RWPE1 (cell line): ENCODE measurements around the gene ALDH1L1.

Experiments
- CTCF ChIA-PET: fragments of 350-600 bp; sonication (Branson Sonifier 250); formaldehyde crosslinking; extraction: SDS; loops from one replicate; lab custom pipeline; 2021; lab: Yijun Ruan, JAX
- POLR2A ChIA-PET: fragments of 400-600 bp; formaldehyde crosslinking; extraction: SDS; loops from one replicate; lab custom pipeline; 2020; ENCODE audit warnings: antibody characterized with exemption; ENCODE audit not compliant: low non-redundant PET; lab: Yijun Ruan, JAX
- DNase-seq: peaks from one replicate; pipeline ENCODE4 v3.0.0; 2012; ENCODE audit warnings: low spot score
- H3K27ac ChIP-seq: fragments of 450-650 bp; 2 replicates; pipeline ENCODE4 v1.5.1; 2017
- TF ChIP-seq, protein P1 (sequence below): fragments of 450-650 bp; conservative IDR thresholded peaks from 2 replicates; pipeline ENCODE4 v1.5.1; 2017; ENCODE audit warnings: low read depth, mild to moderate bottlenecking

ALDH1L1 gene

DNA sequence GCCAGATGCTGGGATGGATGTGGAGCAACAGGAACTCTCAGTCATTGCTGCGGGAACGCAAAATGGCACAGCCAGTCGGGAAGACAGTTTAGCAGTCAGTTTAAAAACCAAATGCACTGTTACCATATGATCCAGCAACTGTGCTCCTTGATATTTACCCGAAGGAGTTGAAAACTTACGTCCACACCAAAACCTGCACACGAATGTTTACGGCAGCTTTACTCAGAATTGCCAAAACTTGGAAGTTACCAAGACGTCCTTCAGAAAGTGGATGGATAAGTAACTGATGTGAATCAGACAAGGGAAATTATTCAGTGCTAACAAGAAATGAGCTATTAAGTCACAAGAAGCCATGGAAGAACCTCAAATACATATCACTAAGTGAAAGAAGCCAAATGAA, 60.4 kb downstream of the ALDH1L1 start:
- no peak for DNase-seq
- H3K27ac ChIP-seq = no peak overlapping the region
- ChIA-PET POLR2A (no interaction called here), CTCF (no interaction called here)
- TF ChIP-seq, protein P1, sequence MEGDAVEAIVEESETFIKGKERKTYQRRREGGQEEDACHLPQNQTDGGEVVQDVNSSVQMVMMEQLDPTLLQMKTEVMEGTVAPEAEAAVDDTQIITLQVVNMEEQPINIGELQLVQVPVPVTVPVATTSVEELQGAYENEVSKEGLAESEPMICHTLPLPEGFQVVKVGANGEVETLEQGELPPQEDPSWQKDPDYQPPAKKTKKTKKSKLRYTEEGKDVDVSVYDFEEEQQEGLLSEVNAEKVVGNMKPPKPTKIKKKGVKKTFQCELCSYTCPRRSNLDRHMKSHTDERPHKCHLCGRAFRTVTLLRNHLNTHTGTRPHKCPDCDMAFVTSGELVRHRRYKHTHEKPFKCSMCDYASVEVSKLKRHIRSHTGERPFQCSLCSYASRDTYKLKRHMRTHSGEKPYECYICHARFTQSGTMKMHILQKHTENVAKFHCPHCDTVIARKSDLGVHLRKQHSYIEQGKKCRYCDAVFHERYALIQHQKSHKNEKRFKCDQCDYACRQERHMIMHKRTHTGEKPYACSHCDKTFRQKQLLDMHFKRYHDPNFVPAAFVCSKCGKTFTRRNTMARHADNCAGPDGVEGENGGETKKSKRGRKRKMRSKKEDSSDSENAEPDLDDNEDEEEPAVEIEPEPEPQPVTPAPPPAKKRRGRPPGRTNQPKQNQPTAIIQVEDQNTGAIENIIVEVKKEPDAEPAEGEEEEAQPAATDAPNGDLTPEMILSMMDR = no peak

DNA sequence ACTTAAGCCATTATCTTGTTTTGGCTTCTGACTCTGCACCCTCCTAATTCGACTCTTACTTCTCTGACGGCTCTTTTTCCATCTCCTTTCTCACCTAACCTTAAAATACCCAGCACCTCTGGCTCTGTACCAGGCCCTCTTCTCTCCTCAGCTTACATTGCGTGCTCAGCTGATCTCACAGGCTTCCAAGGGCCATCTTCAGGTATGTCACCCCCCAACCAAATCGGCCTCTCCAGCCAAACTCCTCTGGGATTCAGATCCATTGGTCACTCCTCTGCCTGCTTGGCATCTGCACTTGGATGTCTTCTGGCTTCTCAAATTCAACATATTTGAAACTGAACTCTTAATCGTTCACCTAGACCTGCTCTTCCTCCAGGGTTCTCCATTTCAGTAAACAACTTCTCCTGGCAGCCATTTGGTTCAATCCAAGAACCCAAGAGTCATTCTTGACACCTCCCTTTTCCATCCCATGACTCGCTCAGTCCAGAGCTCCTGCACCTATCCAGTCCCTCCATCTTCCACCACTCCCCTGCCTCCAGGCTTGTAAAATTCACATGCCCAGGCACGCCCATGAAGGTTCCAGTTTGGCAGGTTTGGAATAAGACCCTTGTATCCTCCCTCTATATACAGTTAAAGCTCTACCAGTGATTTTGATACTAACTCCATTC, 61.2 kb downstream of the ALDH1L1 start:
- TF ChIP-seq, protein P1 = no peak
- POLR2A ChIA-PET = no interaction called here
- CTCF ChIA-PET = interaction anchor here (0.7 kb wide), 1 partner anchor 285 kb away, joined by 5 read pairs; no protein-coding TSS in a partner anchor
- DNase-seq = peak; percentile 11
- no peak overlapping the region for H3K27ac ChIP-seq

DNA sequence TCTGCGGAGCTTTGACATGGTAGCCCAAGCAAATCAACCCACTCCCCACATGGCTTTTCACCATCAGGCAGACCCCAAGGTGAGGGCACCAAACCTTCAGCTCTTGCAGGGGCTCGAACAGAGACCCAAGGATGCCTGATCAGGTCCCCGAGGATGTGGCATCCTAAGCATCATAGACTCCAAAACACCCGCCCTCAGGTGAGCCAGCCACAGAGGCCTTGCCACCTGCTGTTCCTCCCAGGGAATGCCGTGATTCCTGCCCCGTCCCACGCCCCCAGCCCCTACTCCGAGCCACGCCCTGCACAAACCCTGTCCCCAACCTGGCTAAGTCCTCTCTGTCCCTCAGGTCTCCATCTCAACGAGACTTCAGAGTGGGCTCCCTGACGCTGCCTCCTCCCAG, 61.8 kb downstream of the ALDH1L1 start:
- CTCF ChIA-PET = no interaction called here
- no peak overlapping the region for H3K27ac ChIP-seq
- POLR2A ChIA-PET = no interaction called here
- no peak for DNase-seq
- TF ChIP-seq, protein P1 = no peak

DNA sequence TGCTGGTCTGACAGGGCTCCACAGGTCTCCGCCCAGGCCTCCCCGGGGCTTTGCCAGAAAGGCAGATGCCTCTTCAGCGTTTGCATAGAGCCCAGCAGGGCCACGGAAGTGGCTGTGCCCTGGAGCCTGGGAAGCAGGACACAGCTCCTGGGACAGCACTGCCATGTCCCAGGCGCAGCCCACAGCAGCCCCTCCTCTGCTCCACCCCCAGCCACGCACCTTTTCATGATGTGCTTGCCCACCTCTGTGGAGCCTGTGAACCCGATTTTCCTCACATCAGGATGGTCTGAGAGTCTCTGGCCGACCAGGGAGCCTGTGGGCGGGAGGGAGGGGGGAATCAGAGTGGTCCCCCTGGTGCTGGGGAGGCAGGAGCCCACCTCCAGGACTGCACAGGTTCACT, 62.6 kb downstream of the ALDH1L1 start:
- ChIA-PET CTCF (no interaction called here), POLR2A (no interaction called here)
- DNase-seq = no peak
- TF ChIP-seq, protein P1 = no peak
- no peak overlapping the region for H3K27ac ChIP-seq

DNA sequence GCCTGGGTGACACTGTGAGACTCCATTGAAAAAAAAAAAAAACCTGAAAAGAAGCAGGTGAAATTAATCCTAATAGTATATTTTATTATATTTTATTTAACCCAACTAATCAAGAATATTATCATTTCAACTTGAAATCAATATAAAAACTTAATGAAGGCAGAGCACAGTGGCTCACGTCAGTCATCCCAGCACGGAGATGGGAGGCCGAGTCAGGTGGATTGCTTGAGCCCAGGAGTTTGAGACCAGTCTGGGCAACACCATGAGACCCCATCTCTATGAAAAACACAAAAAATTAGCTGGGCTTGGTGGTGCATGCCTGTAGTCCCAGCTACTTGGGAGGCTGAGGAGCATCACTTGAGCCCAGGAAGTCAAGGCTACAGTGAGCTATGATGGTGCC, 63.2 kb downstream of the ALDH1L1 start:
- no peak for DNase-seq
- POLR2A ChIA-PET = no interaction called here
- H3K27ac ChIP-seq = no peak overlapping the region
- TF ChIP-seq, protein P1 = no peak
- CTCF ChIA-PET = no interaction called here

DNA sequence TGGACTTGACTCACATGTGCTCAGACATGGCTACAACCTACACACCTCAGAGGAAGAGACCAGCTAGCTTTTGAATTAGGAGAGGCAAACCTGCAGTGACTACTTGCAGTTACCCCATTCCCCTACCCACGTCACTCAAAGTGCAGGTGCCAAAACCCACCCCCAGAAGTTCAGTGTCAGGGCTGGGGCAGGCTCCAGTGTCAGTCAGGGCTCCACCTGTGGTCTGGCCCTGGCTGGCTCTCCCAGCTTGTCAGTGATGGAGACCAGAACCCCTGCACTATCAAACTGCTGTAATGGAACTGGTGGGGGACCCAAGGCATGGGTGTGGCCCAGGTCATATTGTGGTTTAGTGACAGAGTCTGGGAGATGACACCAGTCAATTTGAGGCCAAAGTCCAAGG, 63.9 kb downstream of the ALDH1L1 start:
- CTCF ChIA-PET = interaction anchor here (1.2 kb wide), 1 partner anchor 17 kb away, joined by 10 read pairs; no protein-coding TSS in a partner anchor

More for the DNA sequence above, 63.9 kb downstream of the ALDH1L1 start:
- H3K27ac ChIP-seq = no peak overlapping the region
- TF ChIP-seq, protein P1 = no peak
- POLR2A ChIA-PET = interaction anchor here (0.6 kb wide), 1 partner anchor 351 kb away, joined by 3 read pairs; no protein-coding TSS in a partner anchor
- no peak for DNase-seq
